Measurements from ENCODE around the gene DOCK1. TPM values are rescaled to one million over a fixed set of nuclear protein-coding genes. Genes with fewer than 3 reads are reported as not detected.

DOCK1 gene
- total RNA-seq, 2 donors from 2014 or later, result 46.4 to 49.0 TPM

- H3K27ac ChIP-seq, result no peak overlapping the region
- no peak overlapping the region for H3K9ac ChIP-seq (ENCODE audit: low read depth in 2 of 2, low read length in 2 of 2)
- H3K4me1 ChIP-seq, result no peaks in the 10 kb centered on the region
- intact Hi-C loops (cut with DNase I), result no loop called here
- no peaks in the 10 kb centered on the region for H3K9me3 ChIP-seq
- H3K36me3 ChIP-seq, result no peaks in the 10 kb centered on the region
- H3K4me3 ChIP-seq, result no peak overlapping the region
- TF ChIP-seq CTCF (IDR thresholded peaks at IDR 0.05), result no peak
- DNase-seq, result no peak
- H3K27me3 ChIP-seq, result no peaks in the 10 kb centered on the region
Measured at GRCh38 chr10:127319271-127319670, 414.0 kb downstream of the DOCK1 start.

- Histone ChIP-seq H3K9me3 (no peaks in the 10 kb centered on the region), H3K27ac (no peak overlapping the region), H3K4me3 (no peak overlapping the region), H3K36me3 (no peaks in the 10 kb centered on the region), H3K4me1 (no peaks in the 10 kb centered on the region), H3K9ac (ENCODE audit: low read depth in 2 of 2, low read length in 2 of 2) (no peak overlapping the region), H3K27me3 (no peaks in the 10 kb centered on the region)
- DNase-seq, result no peak
- TF ChIP-seq CTCF (IDR thresholded peaks at IDR 0.05), result no peak
- intact Hi-C loops (cut with DNase I), result no loop called here
Measured at GRCh38 chr10:127319691-127320090, 414.5 kb downstream of the DOCK1 start.

- DNase-seq, result no peak
- intact Hi-C loops (cut with DNase I), result no loop called here
- TF ChIP-seq CTCF (IDR thresholded peaks at IDR 0.05), result no peak
- H3K4me1 ChIP-seq, result no peaks in the 10 kb centered on the region
- H3K36me3 ChIP-seq, result no peaks in the 10 kb centered on the region
- H3K9ac ChIP-seq (ENCODE audit: low read depth in 2 of 2, low read length in 2 of 2), result no peak overlapping the region
- no peaks in the 10 kb centered on the region for H3K9me3 ChIP-seq
- no peak overlapping the region for H3K27ac ChIP-seq
- H3K27me3 ChIP-seq, result no peaks in the 10 kb centered on the region
- H3K4me3 ChIP-seq, result no peak overlapping the region
Measured at GRCh38 chr10:127320176-127320575, 414.9 kb downstream of the DOCK1 start.

- no peak overlapping the region for H3K9ac ChIP-seq (ENCODE audit: low read depth in 2 of 2, low read length in 2 of 2)
- intact Hi-C loops (cut with DNase I), result no loop called here
- no peaks in the 10 kb centered on the region for H3K4me1 ChIP-seq
- no peaks in the 10 kb centered on the region for H3K27me3 ChIP-seq
- no peak for DNase-seq
- H3K36me3 ChIP-seq, result no peaks in the 10 kb centered on the region
- TF ChIP-seq CTCF (IDR thresholded peaks at IDR 0.05), result no peak
- H3K9me3 ChIP-seq, result no peaks in the 10 kb centered on the region
- no peak overlapping the region for H3K4me3 ChIP-seq
- H3K27ac ChIP-seq, result no peak overlapping the region
Measured at GRCh38 chr10:127322286-127322685, 417.1 kb downstream of the DOCK1 start.

GRCh38 chr10:127325506-127325905 lies 420.3 kb downstream of the DOCK1 start:
- no peak overlapping the region for H3K9ac ChIP-seq (ENCODE audit: low read depth in 2 of 2, low read length in 2 of 2)
- H3K27ac ChIP-seq, result no peak overlapping the region
- no peak for DNase-seq
- TF ChIP-seq CTCF (IDR thresholded peaks at IDR 0.05), result no peak
- H3K4me1 ChIP-seq, result no peaks in the 10 kb centered on the region
- H3K9me3 ChIP-seq, result no peaks in the 10 kb centered on the region
- H3K36me3 ChIP-seq, result no peaks in the 10 kb centered on the region
- no peaks in the 10 kb centered on the region for H3K27me3 ChIP-seq
- no peak overlapping the region for H3K4me3 ChIP-seq
- intact Hi-C loops (cut with DNase I), result no loop called here

- Histone ChIP-seq H3K27me3 (no peaks in the 10 kb centered on the region), H3K4me1 (no peaks in the 10 kb centered on the region), H3K4me3 (no peak overlapping the region), H3K27ac (no peak overlapping the region), H3K9me3 (no peaks in the 10 kb centered on the region), H3K36me3 (no peaks in the 10 kb centered on the region), H3K9ac (ENCODE audit: low read depth in 2 of 2, low read length in 2 of 2) (no peak overlapping the region)
- intact Hi-C loops (cut with DNase I), result no loop called here
- DNase-seq, result no peak
- TF ChIP-seq CTCF (IDR thresholded peaks at IDR 0.05), result no peak
Measured at GRCh38 chr10:127326883-127327282, 421.7 kb downstream of the DOCK1 start.

Measured in colonic mucosa (tissue), 4 donors.